Astrocyte of the spinal cord (primary cell): ENCODE data around the gene CACNA1I.

ENCODE experiments used
- DNase-seq: peaks from one replicate; pipeline ENCODE4 v3.0.0; 2011; ENCODE audit warnings: low read depth, low spot score
- H3K4me3 ChIP-seq: 2 replicates; pipeline ENCODE4 v1.5.1; 2011; ENCODE audit warnings: low read depth, mild to moderate bottlenecking, low read length, moderate library complexity
- in situ Hi-C: cut with HindIII; loops from 2 replicates; pipeline ENCODE4 v1.10.0; 2017; ENCODE audit warnings: low sequenced_read_pairs
- TF ChIP-seq, protein P1 (sequence below): IDR thresholded peaks from 2 replicates; pipeline ENCODE4 v1.5.1; 2012; ENCODE audit warnings: low read depth, mild to moderate bottlenecking, low read length, inconsistent platforms

CACNA1I gene

DNA sequence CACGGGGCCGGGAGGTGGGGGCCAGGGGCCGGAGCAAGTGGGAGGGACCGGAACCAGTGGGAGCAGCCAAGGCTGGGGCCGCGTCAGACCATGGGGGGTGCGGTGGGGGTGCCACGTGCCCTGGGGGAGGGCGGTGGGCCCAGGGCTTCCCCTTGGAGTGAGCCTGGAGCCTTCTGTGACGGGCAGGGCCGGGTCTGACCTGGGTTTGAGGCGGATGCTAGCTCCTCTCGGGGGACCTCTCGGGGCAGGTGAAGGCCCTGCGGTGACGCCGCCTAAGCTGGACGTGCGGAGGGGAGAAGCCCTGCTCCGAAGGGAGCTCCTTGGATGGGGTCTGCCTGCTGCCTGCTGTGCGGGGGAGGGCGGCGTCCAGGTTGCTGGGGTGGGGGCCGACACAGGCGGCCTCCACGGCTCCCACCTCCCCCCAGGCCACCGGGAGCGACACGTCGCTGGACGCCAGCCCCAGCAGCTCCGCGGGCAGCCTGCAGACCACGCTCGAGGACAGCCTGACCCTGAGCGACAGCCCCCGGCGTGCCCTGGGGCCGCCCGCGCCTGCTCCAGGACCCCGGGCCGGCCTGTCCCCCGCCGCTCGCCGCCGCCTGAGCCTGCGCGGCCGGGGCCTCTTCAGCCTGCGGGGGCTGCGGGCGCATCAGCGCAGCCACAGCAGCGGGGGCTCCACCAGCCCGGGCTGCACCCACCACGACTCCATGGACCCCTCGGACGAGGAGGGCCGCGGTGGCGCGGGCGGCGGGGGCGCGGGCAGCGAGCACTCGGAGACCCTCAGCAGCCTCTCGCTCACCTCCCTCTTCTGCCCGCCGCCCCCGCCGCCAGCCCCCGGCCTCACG, 115.0 kb downstream of the CACNA1I start:
- no peak for DNase-seq
- TF ChIP-seq, protein P1, sequence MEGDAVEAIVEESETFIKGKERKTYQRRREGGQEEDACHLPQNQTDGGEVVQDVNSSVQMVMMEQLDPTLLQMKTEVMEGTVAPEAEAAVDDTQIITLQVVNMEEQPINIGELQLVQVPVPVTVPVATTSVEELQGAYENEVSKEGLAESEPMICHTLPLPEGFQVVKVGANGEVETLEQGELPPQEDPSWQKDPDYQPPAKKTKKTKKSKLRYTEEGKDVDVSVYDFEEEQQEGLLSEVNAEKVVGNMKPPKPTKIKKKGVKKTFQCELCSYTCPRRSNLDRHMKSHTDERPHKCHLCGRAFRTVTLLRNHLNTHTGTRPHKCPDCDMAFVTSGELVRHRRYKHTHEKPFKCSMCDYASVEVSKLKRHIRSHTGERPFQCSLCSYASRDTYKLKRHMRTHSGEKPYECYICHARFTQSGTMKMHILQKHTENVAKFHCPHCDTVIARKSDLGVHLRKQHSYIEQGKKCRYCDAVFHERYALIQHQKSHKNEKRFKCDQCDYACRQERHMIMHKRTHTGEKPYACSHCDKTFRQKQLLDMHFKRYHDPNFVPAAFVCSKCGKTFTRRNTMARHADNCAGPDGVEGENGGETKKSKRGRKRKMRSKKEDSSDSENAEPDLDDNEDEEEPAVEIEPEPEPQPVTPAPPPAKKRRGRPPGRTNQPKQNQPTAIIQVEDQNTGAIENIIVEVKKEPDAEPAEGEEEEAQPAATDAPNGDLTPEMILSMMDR, result no peak
- no peak overlapping the region for H3K4me3 ChIP-seq
- in situ Hi-C loops, result no loop called here

DNA sequence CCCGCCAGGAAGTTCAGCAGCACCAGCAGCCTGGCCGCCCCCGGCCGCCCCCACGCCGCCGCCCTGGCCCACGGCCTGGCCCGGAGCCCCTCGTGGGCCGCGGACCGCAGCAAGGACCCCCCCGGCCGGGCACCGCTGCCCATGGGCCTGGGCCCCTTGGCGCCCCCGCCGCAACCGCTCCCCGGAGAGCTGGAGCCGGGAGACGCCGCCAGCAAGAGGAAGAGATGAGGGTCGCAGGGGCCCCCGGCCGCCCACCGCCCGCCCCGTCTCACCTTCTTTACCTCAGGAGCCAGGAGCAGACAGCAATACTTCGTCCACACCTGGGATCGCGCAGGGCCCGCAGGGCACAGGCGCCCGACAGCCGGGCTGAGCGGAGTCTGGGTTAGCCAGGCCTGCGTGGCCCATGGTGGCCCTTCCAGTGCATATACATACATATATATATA, 115.6 kb downstream of the CACNA1I start:
- H3K4me3 ChIP-seq, result no peak overlapping the region
- DNase-seq, result no peak
- TF ChIP-seq, protein P1, result no peak
- in situ Hi-C loops, result no loop called here

DNA sequence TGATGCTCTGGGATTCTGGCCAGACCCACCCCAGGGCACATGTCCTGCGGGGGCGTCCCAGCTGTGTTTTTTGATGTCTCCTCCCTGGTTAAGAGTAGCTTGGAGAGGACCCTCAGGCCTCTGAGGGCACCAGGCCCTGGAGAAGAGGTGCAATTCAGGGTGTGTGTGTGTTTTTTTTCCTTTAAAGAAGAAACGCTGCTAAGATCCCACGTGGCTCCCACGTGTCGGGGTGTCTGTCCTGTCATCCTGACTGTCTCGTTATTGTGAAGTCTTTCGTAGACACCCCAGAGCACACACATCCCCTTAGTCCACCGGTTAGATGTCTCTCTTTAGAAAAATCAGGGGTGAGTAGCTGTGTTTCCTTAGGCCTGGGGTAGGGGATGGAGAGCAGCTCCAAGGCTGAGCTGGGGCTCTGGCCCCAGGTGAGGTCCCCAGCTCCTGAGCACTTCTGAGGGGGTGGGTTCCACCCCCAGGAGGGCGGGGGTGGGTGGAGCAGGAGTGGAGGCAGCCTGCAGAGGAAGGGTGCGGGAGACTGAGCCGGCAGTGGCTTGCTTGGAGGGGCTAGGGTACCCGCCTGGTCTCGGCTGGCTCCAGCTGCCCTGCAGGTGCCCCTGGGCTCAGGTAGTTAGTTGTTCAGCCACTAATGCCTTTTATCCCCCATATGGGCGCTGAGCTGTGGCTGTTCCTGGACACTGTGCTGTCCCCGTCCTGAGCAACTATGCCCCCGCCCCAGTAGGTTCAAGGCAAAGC, 116.4 kb downstream of the CACNA1I start:
- H3K4me3 ChIP-seq, result no peak overlapping the region
- in situ Hi-C loops, result no loop called here
- TF ChIP-seq, protein P1, result no peak
- no peak for DNase-seq

DNA sequence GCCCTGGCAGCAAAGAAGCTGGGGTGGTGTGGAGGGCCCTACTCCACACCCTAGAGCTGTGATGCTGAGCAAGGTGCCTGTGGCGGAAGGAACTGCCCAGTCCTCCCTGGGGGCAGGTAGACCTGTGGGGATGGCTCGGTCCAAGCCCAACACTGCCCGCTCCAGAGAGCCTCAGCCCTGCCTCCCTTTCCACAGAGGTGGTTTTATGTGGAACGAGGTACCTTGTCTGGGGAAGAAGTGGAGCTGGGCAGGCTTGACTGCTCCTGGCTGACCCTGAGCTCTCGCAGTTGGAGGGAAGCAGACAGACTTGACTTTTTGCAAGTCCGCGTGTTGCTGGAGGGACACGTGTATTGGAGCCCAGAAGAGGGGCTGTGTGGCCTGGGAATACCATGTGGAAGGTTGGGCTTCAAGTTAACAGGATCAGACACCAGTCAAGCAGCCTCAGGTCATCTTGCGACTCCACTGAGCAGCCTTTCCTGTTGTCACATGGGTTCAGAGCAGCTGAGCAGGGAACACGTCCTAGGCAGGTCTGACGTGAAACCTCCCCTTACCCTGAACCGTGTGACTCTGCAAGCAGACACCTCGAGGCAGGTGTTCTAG, 117.7 kb downstream of the CACNA1I start:
- DNase-seq, result no peak
- TF ChIP-seq, protein P1, result no peak
- in situ Hi-C loops, result no loop called here
- no peak overlapping the region for H3K4me3 ChIP-seq

DNA sequence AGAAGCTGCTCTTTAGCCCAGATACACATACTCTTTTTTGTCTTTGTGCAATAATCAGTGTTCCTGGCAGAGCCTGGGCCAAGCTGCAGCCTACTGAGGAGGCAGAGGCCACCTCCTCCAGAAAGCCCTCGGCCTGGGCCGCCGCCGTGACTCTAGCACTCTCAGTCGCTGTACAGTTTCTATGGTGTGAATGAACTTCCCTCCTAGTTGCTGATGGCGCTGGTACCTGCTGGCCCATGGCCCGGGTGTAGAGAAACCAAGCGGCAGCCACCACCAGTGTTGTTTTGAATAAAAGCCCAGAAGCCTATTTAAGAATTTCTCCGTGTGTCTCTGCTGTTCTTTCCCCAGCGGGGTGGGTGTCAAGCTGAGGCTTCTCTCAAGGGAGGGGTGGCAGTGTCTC, 118.9 kb downstream of the CACNA1I start:
- TF ChIP-seq, protein P1, result no peak
- DNase-seq, result no peak
- H3K4me3 ChIP-seq, result no peak overlapping the region
- in situ Hi-C loops, result no loop called here

DNA sequence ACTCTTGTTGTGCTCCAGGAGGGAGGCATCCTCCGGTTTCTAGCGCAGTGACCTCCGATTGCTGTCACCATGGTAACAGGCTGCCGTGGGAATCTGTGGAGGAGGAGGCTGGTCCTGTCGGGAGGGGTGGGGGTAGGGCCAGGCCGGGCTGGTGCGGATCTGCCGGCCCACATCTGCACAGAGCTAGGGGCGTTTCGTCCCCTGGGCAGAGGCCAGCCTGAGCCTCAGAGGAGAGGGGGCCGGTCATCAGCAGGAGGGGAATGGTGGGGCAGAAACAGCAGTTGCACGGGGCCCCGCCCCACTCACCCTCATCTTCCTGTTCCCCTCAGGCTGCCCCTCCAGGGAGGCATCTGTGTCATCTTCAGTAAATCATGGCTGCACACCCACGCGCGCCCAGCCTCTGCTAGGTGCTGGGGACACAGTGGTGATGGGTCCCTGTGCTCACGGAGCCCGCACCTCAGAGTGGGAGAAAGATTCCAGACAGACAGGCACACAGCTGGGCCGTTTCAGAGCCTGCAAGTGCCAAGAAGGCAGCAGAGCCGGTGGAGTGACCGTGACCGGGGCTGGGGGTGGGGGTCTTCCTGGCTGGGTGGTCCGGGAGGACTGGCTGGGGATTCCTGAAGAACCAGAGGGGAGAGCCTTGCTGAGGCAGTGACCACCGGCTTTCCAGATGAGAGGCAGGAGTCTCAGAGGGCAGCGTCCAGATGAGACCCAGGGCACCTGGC, 120.5 kb downstream of the CACNA1I start:
- in situ Hi-C loops, result no loop called here

More for the DNA sequence above, 120.5 kb downstream of the CACNA1I start:
- TF ChIP-seq, protein P1, result no peak
- H3K4me3 ChIP-seq, result no peak overlapping the region
- DNase-seq, result no peak
